ENCODE results near the gene RAPGEF2.

The RAPGEF2 gene

DNA sequence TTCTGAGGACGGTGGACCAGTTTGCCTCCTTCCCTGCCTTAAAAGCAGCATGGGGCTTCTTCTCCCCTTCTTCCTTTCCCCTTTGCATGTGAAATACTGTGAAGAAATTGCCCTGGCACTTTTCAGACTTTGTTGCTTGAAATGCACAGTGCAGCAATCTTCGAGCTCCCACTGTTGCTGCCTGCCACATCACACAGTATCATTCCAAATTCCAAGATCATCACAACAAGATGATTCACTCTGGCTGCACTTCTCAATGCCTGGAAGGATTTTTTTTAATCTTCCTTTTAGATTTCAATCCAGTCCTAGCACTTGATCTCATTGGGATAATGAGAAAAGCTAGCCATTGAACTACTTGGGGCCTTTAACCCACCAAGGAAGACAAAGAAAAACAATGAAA lies 255.3 kb downstream of the RAPGEF2 start:
- Histone ChIP-seq H3K9ac (no peak overlapping the region), H3K36me3 (peaks cover 78% of the 10 kb centered on the region), H3K4me2 (no peak overlapping the region), H3K9me3 (no peaks in the 10 kb centered on the region), H3K27me3 (no peaks in the 10 kb centered on the region), H3K4me1 (no peaks in the 10 kb centered on the region), H3K4me3 (no peak overlapping the region), H3K27ac (no peak overlapping the region), H4K20me1 (no peaks in the 10 kb centered on the region)
- no peak for TF ChIP-seq Cebpa-rat (IDR thresholded peaks at IDR 0.05)

DNA sequence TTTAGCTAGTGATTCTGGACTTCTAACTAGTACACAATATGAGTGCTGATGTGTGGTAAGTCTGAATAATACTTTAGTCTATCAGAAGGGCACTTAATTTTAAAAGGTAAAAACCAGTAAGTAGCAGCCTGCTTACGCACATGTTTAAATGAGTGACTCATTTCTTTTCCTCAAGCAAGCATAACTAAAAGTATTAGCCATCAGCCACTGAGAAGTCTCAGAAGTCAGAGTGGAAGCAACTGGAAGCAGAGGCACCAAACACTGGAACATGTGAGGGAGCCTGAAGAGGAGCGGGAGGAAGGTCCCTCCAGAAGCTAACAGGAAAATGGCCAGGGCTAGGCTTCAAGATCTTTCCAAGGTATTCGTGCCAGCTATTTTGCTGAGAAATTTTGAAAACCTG lies 257.7 kb downstream of the RAPGEF2 start:
- Histone ChIP-seq H3K36me3 (peaks cover 62% of the 10 kb centered on the region), H3K9me3 (no peaks in the 10 kb centered on the region), H3K4me2 (no peak overlapping the region), H3K27ac (no peak overlapping the region), H3K9ac (no peak overlapping the region), H4K20me1 (no peaks in the 10 kb centered on the region), H3K4me3 (no peak overlapping the region), H3K27me3 (no peaks in the 10 kb centered on the region), H3K4me1 (no peaks in the 10 kb centered on the region)
- no peak for TF ChIP-seq Cebpa-rat (IDR thresholded peaks at IDR 0.05)

DNA sequence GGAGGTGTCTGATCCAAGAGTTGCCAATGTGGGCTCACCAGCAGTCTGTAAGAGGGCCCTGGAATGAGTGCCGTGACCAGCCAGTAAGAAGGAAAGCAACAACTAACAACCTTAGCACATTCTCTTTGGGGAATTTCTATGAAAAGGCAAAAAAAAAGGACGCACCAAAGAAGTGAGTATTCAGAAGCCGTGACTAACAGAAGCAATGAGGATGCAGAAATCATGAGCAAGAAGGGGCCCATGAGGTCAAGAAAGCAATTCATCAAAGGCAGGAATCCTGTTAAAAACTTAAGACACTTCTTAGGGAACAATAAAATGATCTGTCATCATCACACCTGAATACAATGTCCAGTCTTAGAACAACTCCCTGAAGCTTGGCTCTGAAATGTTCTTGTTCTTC lies 260.5 kb downstream of the RAPGEF2 start:
- Histone ChIP-seq H3K4me3 (no peak overlapping the region), H3K4me1 (peaks cover 16% of the 10 kb centered on the region; the same call in 1 of the 2 replicates), H3K36me3 (peaks cover 37% of the 10 kb centered on the region), H3K4me2 (no peak overlapping the region), H3K27me3 (no peaks in the 10 kb centered on the region), H4K20me1 (no peaks in the 10 kb centered on the region), H3K27ac (no peak overlapping the region), H3K9ac (no peak overlapping the region), H3K9me3 (no peaks in the 10 kb centered on the region)
- no peak for TF ChIP-seq Cebpa-rat (IDR thresholded peaks at IDR 0.05)

DNA sequence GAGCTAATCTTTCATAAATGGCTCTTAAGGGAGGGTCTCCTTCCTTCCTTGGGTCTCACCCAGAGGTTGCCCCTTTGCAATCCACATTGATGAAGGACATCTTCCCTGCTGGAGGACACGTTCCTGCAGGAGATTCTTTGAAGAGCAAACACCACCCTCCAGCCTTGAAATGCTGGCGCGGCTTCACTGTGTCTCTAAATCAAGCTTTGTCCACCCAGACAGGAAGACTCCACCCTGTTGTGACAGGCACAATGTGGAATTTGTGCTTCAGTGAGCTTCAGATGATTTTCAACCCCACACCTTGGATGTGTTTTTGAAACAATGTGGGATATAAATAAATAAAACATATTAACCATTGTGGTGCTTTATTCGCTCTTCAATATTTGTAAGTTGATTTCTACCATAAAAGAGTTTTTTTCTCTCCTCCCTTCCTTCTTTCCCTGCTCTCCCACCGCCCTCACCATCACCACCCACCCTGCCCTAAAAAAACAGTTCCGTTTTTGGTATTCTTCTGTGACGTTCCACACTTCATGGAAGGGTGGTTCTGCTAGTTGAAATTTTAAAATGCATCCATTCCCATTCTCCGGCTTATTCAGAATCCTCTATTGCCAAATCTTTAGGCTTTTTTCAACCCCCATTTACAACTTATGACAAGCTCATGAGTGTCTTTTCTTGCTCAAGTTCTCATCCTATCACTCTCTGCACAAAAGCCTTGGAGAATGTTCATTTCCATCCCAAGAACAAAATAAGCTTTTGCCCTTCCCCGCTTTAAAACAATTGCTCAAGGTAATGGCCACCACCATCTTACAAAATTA lies 264.3 kb downstream of the RAPGEF2 start:
- TF ChIP-seq Cebpa-rat (IDR thresholded peaks at IDR 0.05): no peak
- Histone ChIP-seq H3K4me1 (peaks cover 16% of the 10 kb centered on the region; the same call in 1 of the 2 replicates), H3K36me3 (0 out of 2 replicates have a peak, but pooled peaks cover 5% of the 10 kb centered on the region), H4K20me1 (no peaks in the 10 kb centered on the region), H3K4me2 (no peak overlapping the region), H3K9ac (no peak overlapping the region), H3K9me3 (peaks cover 12% of the 10 kb centered on the region), H3K27me3 (no peaks in the 10 kb centered on the region), H3K27ac (no peak overlapping the region), H3K4me3 (no peak overlapping the region)

DNA sequence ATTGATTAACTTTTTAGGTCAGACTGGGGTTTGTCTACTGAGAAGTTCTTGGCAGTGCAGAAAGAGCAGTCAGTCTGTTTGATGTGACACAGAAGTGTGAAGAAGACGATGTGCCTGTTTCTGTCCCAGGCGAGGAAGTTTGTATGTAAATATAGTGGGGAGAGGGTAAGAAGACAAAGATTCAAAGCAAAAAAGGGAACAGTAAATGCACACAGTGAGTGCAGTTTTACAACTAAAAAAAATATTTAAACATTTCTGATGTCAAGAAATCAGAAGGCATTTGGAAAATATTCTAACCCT lies 264.9 kb downstream of the RAPGEF2 start:
- no peak overlapping the region for H3K4me3 ChIP-seq
- no peak overlapping the region for H3K9ac ChIP-seq
- H3K36me3 ChIP-seq: 0 out of 2 replicates have a peak, but pooled peaks cover 5% of the 10 kb centered on the region
- H4K20me1 ChIP-seq: no peaks in the 10 kb centered on the region
- H3K27ac ChIP-seq: no peak overlapping the region
- TF ChIP-seq Cebpa-rat (IDR thresholded peaks at IDR 0.05): no peak
- H3K4me2 ChIP-seq: no peak overlapping the region
- peaks cover 12% of the 10 kb centered on the region for H3K9me3 ChIP-seq
- H3K27me3 ChIP-seq: no peaks in the 10 kb centered on the region
- peaks cover 16% of the 10 kb centered on the region; the same call in 1 of the 2 replicates for H3K4me1 ChIP-seq

DNA sequence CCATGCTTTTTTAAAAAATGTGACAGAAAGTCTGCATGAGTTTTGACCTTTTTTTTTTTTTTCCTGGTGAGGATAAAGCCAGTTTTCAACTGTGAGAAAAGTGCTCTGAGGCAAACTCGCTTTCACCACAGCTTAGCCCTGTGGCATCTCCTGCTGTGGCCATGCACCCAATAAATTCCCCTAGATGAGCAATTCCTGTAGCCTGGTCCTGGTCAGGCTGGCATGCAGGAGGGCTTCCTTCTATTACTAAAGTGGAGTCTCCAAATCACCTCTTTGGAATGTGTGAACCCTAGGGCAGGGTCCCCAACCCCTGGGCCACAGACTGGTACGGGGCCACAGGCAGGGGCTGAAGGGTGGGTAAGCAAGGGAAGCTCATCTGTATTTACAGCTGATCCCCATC lies 265.4 kb downstream of the RAPGEF2 start:
- H3K9me3 ChIP-seq: peaks cover 12% of the 10 kb centered on the region
- no peak overlapping the region for H3K9ac ChIP-seq
- H4K20me1 ChIP-seq: no peaks in the 10 kb centered on the region
- peaks cover 16% of the 10 kb centered on the region; the same call in 1 of the 2 replicates for H3K4me1 ChIP-seq
- no peak overlapping the region for H3K27ac ChIP-seq
- no peak for TF ChIP-seq Cebpa-rat (IDR thresholded peaks at IDR 0.05)
- no peak overlapping the region for H3K4me2 ChIP-seq
- no peak overlapping the region for H3K4me3 ChIP-seq
- no peaks in the 10 kb centered on the region for H3K27me3 ChIP-seq
- 0 out of 2 replicates have a peak, but pooled peaks cover 2% of the 10 kb centered on the region for H3K36me3 ChIP-seq

DNA sequence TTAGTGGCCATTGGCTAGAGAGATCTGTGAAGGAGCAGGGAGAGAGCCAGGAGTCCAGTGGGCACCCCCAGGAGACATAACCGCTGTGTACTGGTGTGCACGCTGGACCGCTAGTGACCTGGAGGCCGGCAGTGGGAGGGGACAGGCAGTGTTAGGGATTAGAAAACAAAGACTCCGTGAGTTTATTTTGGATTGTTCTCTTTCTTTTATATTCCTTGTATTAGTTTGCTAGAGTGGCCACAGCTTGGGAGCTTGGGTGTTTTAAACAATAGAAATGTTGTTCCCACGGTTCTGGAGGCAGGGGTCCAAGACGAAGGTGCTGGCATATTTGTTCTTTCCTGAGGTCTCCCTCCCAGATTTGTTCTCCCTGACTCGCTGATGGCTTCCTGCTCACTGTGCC lies 266.4 kb downstream of the RAPGEF2 start:
- H3K36me3 ChIP-seq: no peaks in the 10 kb centered on the region
- no peak overlapping the region for H3K9ac ChIP-seq
- H3K4me3 ChIP-seq: no peak overlapping the region
- H4K20me1 ChIP-seq: no peaks in the 10 kb centered on the region
- H3K4me1 ChIP-seq: peaks cover 16% of the 10 kb centered on the region; the same call in 1 of the 2 replicates
- peaks cover 12% of the 10 kb centered on the region for H3K9me3 ChIP-seq
- H3K27me3 ChIP-seq: no peaks in the 10 kb centered on the region
- no peak for TF ChIP-seq Cebpa-rat (IDR thresholded peaks at IDR 0.05)
- H3K4me2 ChIP-seq: no peak overlapping the region
- no peak overlapping the region for H3K27ac ChIP-seq

DNA sequence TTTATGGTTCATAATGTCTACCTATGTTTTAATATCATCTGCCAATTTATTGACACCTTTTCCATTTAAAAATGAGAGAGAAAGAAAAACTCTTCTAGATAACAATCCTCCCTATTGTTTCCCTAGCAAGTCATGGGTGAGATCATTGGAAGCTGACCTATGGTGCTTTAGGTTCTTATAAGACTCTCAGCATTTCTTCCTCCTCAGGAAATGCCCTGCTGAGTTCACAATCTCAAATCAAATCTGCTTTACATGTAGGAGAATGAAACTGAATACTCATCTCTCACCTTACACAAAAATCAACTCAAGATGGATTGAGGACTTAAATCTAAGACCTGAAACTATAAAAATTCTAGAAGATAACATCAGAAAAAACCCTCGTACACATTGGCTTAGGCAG lies 267.4 kb downstream of the RAPGEF2 start:
- no peaks in the 10 kb centered on the region for H3K27me3 ChIP-seq
- no peak overlapping the region for H3K9ac ChIP-seq
- peaks cover 16% of the 10 kb centered on the region; the same call in 1 of the 2 replicates for H3K4me1 ChIP-seq
- H3K27ac ChIP-seq: no peak overlapping the region
- no peak overlapping the region for H3K4me2 ChIP-seq
- no peak overlapping the region for H3K4me3 ChIP-seq
- TF ChIP-seq Cebpa-rat (IDR thresholded peaks at IDR 0.05): no peak
- peaks cover 12% of the 10 kb centered on the region for H3K9me3 ChIP-seq
- H3K36me3 ChIP-seq: no peaks in the 10 kb centered on the region
- H4K20me1 ChIP-seq: no peaks in the 10 kb centered on the region

DNA sequence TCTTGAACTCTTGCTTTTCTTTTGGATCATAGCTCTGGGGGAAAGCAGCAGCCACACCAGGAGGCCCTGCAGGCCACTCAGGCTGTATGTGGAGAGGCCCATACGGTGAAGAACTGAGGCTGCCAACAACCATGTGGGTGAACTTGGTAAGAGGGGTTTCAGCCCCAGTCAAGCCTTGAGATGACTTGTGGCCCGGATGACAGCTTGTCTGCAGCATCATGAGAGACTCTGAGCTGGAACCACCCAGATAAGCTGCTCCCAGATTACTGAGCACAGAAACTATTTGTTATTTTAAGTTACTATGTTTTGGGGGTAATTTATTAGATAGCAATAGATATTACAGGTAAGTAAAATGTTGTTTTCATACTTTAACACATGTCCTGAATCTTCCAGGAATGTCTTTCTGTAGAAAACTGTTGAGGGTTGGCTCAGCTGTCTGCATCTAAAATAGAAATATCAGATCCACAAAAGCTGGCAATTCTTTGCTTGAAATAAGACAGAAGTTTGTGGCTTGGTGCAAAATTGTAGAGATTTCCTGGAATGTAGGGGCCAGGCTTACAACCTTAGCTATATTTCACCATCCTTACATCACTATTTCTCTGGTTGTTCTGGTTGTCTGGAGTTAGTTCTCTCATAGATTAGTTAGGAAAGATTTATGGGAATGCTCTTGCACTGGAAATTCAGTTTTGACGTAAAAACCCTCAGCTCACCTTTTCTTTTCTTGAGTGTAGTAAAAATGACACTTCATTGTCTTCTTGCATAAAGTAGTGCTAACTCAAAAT lies 272.1 kb downstream of the RAPGEF2 start:
- Histone ChIP-seq H3K4me1 (no peaks in the 10 kb centered on the region), H3K9ac (no peak overlapping the region), H4K20me1 (no peaks in the 10 kb centered on the region), H3K27ac (no peak overlapping the region), H3K27me3 (no peaks in the 10 kb centered on the region), H3K4me2 (no peak overlapping the region), H3K36me3 (no peaks in the 10 kb centered on the region), H3K9me3 (peaks cover 18% of the 10 kb centered on the region), H3K4me3 (no peak overlapping the region)
- TF ChIP-seq Cebpa-rat (IDR thresholded peaks at IDR 0.05): no peak

DNA sequence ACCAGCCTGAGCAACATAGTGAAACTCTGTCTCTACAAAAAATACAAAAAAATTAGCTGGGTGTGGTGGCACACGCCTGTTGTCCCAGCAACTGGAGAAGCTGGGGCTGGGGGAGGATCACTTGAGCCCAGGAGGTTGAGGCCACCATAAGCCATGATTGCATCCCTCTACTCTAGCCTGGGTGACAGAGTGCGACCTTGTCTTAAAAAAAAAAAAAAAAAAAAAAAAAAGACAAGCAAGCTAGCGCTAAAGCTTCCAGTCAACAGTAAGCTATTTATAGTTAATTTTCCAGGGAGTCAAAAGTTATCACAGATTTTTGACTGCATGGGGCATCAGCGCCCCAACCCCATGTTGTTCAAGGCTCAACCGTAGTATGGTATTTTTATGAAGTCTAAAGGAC lies 273.4 kb downstream of the RAPGEF2 start:
- no peaks in the 10 kb centered on the region for H4K20me1 ChIP-seq
- no peak overlapping the region for H3K9ac ChIP-seq
- TF ChIP-seq Cebpa-rat (IDR thresholded peaks at IDR 0.05): no peak
- H3K9me3 ChIP-seq: peaks cover 23% of the 10 kb centered on the region
- H3K27ac ChIP-seq: no peak overlapping the region
- H3K27me3 ChIP-seq: no peaks in the 10 kb centered on the region
- H3K4me2 ChIP-seq: no peak overlapping the region
- H3K4me1 ChIP-seq: no peaks in the 10 kb centered on the region
- H3K36me3 ChIP-seq: no peaks in the 10 kb centered on the region
- H3K4me3 ChIP-seq: no peak overlapping the region

Measured in BLaER1 (cell line).